Coronary artery (tissue), 2 donors: ENCODE measurements around the gene KRT73.
A peak's percentile ranks its signal among the peaks of the same experiment; 100 is the strongest.

ENCODE experiments used
- DNase-seq: peaks from one replicate; pipeline ENCODE4 v3.0.0-alpha.2; 2017; ENCODE audit warnings: low spot score
- H3K27ac ChIP-seq, 2 donors: fragments of 200-600 bp; sonication (generic); one replicate each; pipeline ENCODE4 v1.5.1; 2016 to 2019
- H3K4me3 ChIP-seq: fragments of 200-600 bp; sonication (generic); 2 replicates; pipeline ENCODE4 v1.5.1; 2016; ENCODE audit warnings: mild to moderate bottlenecking, moderate library complexity
- CTCF ChIP-seq: fragments of 200-600 bp; sonication (generic); IDR thresholded peaks from one replicate; pipeline ENCODE4 v1.5.1; 2019; ENCODE audit warnings: antibody characterized with exemption

The KRT73 gene

GRCh38 chr12:52627395-52628110, 9.2 kb upstream of the KRT73 start:
- DNase-seq, result peak; percentile 53
- H3K27ac ChIP-seq, result no peak overlapping the region
- H3K4me3 ChIP-seq, result no peak overlapping the region
- no peak for TF ChIP-seq CTCF

GRCh38 chr12:52622349-52622748, 4.0 kb upstream of the KRT73 start:
- Histone ChIP-seq H3K4me3 (no peak overlapping the region), H3K27ac (no peak overlapping the region)
- TF ChIP-seq CTCF, result no peak
- DNase-seq, result no peak

DNA sequence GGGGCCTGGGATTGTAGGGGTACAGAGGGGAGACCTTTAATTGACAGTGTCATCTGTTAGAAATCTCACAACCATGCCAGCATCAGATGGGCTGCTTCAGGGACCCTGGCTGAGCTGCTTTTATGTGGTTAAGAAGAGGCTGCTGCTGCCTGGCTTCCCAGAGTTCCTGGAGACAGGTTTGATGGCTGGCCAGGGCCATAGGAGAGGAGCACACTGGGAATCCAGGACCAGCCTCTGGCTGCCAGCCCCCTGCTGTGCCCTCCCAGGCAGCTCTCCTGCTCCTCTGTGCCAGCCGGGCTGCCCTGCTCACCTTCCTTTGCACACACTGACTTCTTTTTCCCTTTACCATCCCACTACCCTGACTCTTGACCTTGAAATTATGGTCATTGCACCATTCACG, 507 bp upstream of the KRT73 start:
- no peak for DNase-seq
- no peak overlapping the region for H3K27ac ChIP-seq
- H3K4me3 ChIP-seq, result no peak overlapping the region
- no peak for TF ChIP-seq CTCF

DNA sequence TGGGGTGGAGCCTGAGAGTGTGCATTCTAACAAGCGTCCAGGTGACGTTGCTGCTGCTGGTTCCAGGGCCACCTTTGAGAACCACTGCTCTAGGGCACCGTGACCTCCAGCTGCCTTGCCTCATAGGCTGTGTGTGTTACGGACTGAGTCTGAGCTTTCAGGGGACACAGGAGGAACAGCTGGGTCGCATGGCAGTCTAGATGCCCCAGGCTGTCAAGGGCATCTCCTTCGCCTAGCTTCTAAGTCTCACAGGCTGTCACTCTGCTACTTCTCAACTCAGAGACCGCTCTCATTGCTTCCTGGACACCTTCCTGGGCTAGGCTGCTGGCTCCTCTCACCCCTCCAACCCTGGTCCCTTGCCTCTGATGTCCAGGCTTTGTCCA, 965 bp downstream of the KRT73 start:
- TF ChIP-seq CTCF, result no peak
- DNase-seq, result no peak
- H3K27ac ChIP-seq, result no peak overlapping the region
- H3K4me3 ChIP-seq, result no peak overlapping the region

DNA sequence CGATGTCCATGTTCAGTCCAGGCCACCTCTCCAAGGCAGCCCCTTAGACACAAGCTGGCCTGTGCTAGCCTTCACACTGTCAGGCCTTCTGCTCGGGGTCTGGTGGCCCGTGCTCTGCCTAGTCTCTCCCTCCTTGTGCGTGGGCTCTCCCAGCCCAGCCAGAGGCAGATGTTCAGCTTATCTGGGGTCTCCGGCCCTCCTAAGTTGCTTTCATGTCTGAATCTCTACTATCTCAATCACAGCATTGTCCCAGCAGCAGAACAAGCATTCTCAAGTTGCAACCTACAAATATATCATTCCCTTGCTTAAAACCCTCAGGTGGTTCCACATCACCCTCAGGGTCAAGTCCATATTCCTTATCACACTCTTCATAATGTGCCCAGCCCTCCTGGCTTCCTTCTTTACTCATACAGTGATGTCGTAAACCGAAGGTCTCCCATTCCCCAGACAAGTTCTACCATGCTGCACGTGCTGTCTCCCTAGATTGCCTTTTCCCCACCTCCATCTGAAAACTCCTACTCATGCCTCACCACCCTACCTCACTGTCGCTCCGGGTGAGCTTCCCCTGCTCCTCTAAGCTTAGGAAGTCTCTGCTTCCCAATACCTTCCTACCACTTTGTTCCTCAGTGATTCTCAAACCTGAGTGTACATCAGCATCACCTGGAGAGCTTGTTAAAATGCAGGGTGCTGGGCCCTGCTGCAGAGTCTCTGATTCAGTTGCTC, 1.5 kb downstream of the KRT73 start:
- no peak overlapping the region for H3K27ac ChIP-seq
- H3K4me3 ChIP-seq, result no peak overlapping the region
- TF ChIP-seq CTCF, result no peak
- no peak for DNase-seq

GRCh38 chr12:52615912-52616311, 2.4 kb downstream of the KRT73 start:
- Histone ChIP-seq H3K27ac (no peak overlapping the region), H3K4me3 (no peak overlapping the region)
- TF ChIP-seq CTCF, result no peak
- DNase-seq, result no peak

- no peak for DNase-seq
- no peak for TF ChIP-seq CTCF
- Histone ChIP-seq H3K27ac (no peak overlapping the region), H3K4me3 (no peak overlapping the region)
Measured at GRCh38 chr12:52615208-52615868, 3.0 kb downstream of the KRT73 start.
